B cell (primary cell): ENCODE data around the gene ATP10B.

Source experiments
- CTCF ChIP-seq: fragments of 200-600 bp; IDR thresholded peaks from one replicate; pipeline ENCODE4 v1.8.0; 2022; ENCODE audit warnings: antibody characterized with exemption, mild to moderate bottlenecking
- EZH2 ChIP-seq: IDR thresholded peaks from 2 replicates; pipeline ENCODE4 v1.6.1; 2012; ENCODE audit warnings: borderline replicate concordance, low read depth, mild to moderate bottlenecking, moderate library complexity, low read length; ENCODE audit not compliant: insufficient read depth, poor library complexity, severe bottlenecking

- TF ChIP-seq CTCF (no peak), EZH2 (no peak)
Observed at GRCh38 chr5:160802592-160802991, 49.4 kb downstream of the ATP10B start.
